HEK293 (cell line): ENCODE data around the gene DPF3.

Source experiments
- CTCF ChIP-seq: fragments of 450-650 bp; formaldehyde crosslinking; IDR thresholded peaks from 2 replicates; pipeline ENCODE4 v1.5.1; 2016; ENCODE audit warnings: missing biosample characterization, missing genetic modification characterization
- ZFP3 ChIP-seq: fragments of 450-650 bp; formaldehyde crosslinking; IDR thresholded peaks from 2 replicates; pipeline ENCODE4 v1.5.1; 2016; ENCODE audit warnings: low read depth, missing biosample characterization, missing genetic modification characterization
- ZNF133 ChIP-seq: fragments of 450-650 bp; formaldehyde crosslinking; IDR thresholded peaks from 2 replicates; pipeline ENCODE4 v1.5.1; 2016; ENCODE audit warnings: missing biosample characterization, missing genetic modification characterization
- ZNF169 ChIP-seq: fragments of 450-650 bp; formaldehyde crosslinking; IDR thresholded peaks from 2 replicates; pipeline ENCODE4 v1.5.1; 2016; ENCODE audit warnings: missing biosample characterization, missing genetic modification characterization
- ZNF24 ChIP-seq: fragments of 450-650 bp; formaldehyde crosslinking; IDR thresholded peaks from 2 replicates; pipeline ENCODE4 v1.5.1; 2016; ENCODE audit warnings: missing biosample characterization, missing genetic modification characterization

GRCh38 chr14:72619111-72619571 is 274.8 kb downstream of the DPF3 start:
- TF ChIP-seq CTCF (tag by site-specific recombination) (no peak), ZNF24 (tag by site-specific recombination) (no peak), ZFP3 (tag by site-specific recombination) (no peak), ZNF133 (no peak), ZNF169 (no peak)
